ENCODE data around the gene SCYL1. TPM values are rescaled to one million over a fixed set of nuclear protein-coding genes. Genes with fewer than 3 reads are reported as not detected.
A peak's percentile ranks its signal among the peaks of the same experiment; 100 is the strongest.

The SCYL1 gene
- 10 to 100 TPM; 59.1 to 62.1 TPM for total RNA-seq

GRCh38 chr11:65524741-65525545, at the start of gene SCYL1:
Gene SCYL1 (plus strand): TSS chr11:65525083. CDS start chr11:65525154, 71 bp downstream.
- Mint-ChIP-seq H3K4me1 (peaks cover 63% of the 10 kb centered on the region), H3K4me3 (peak within 1 kb of the TSS; percentile 81), H3K27me3 (no peaks in the 10 kb centered on the region), H3K27ac (peak within 1 kb of the TSS; percentile 92), H3K36me3 (ENCODE audit: low read depth) (peaks cover 13% of the 10 kb centered on the region), H3K9me3 (no peaks in the 10 kb centered on the region)
- CTCF ChIA-PET, result interaction anchor here (0.6 to 7.9 kb wide), 8 partner anchors 8 to 110 kb away, joined by 3 to 75 read pairs (median 6); no protein-coding TSS in a partner anchor
- POLR2A ChIA-PET, result interaction anchor here (1.0 to 1.2 kb wide), 2 partner anchors 26 to 102 kb away, joined by 4 to 12 read pairs; partner anchors contain the start of genes MALAT1 and NEAT1
- peak; percentile 78 for DNase-seq

GRCh38 chr11:65476632-65477148, 48.2 kb upstream of the SCYL1 start:
- DNase-seq, result no peak
- CTCF ChIA-PET, result interaction anchor here (0.6 to 10.2 kb wide), 8 partner anchors 11 to 396 kb away, joined by 3 to 119 read pairs (median 6); no protein-coding TSS in a partner anchor
- POLR2A ChIA-PET, result interaction anchor here (0.9 to 4.9 kb wide), 9 partner anchors 17 to 58 kb away, joined by 3 to 24 read pairs (median 4); partner anchors contain the start of gene MALAT1
- H3K9me3 Mint-ChIP-seq, result no peaks in the 10 kb centered on the region
- H3K4me1 Mint-ChIP-seq, result peaks cover 32% of the 10 kb centered on the region
- no peaks in the 10 kb centered on the region for H3K36me3 Mint-ChIP-seq (ENCODE audit: low read depth)
- H3K27ac Mint-ChIP-seq, result peak overlapping the region; percentile 98
- H3K27me3 Mint-ChIP-seq, result peaks cover 2% of the 10 kb centered on the region
- H3K4me3 Mint-ChIP-seq, result peak overlapping the region; percentile 88

GRCh38 chr11:65477149-65477965, 47.5 kb upstream of the SCYL1 start:
- ChIA-PET CTCF (interaction anchor here (0.6 to 10.2 kb wide), 12 partner anchors 9 to 396 kb away, joined by 3 to 119 read pairs (median 4); partner anchors contain the start of gene MALAT1), POLR2A (interaction anchor here (0.5 to 4.9 kb wide), 13 partner anchors 12 to 58 kb away, joined by 3 to 24 read pairs (median 5); partner anchors contain the start of gene MALAT1)
- Mint-ChIP-seq H3K4me1 (peaks cover 25% of the 10 kb centered on the region), H3K27ac (peak overlapping the region; percentile 99), H3K27me3 (peaks cover 4% of the 10 kb centered on the region), H3K4me3 (peak overlapping the region; percentile 88), H3K36me3 (ENCODE audit: low read depth) (no peaks in the 10 kb centered on the region), H3K9me3 (no peaks in the 10 kb centered on the region)
- DNase-seq, result peak; percentile 88

- Mint-ChIP-seq H3K27ac (peak overlapping the region; percentile 62), H3K9me3 (no peaks in the 10 kb centered on the region), H3K27me3 (peaks cover 6% of the 10 kb centered on the region), H3K4me1 (peaks cover 21% of the 10 kb centered on the region), H3K4me3 (peak overlapping the region; percentile 56), H3K36me3 (ENCODE audit: low read depth) (no peaks in the 10 kb centered on the region)
- CTCF ChIA-PET, result interaction anchor here (0.9 to 10.2 kb wide), 10 partner anchors 9 to 62 kb away, joined by 3 to 119 read pairs (median 5); no protein-coding TSS in a partner anchor
- no peak for DNase-seq
- POLR2A ChIA-PET, result interaction anchor here (0.6 to 4.9 kb wide), 4 partner anchors 13 to 58 kb away, joined by 7 to 24 read pairs (median 8); partner anchors contain the start of gene MALAT1
Measured at GRCh38 chr11:65478388-65479183, 46.3 kb upstream of the SCYL1 start.

- Mint-ChIP-seq H3K27me3 (peaks cover 9% of the 10 kb centered on the region), H3K4me3 (no peak overlapping the region), H3K9me3 (no peaks in the 10 kb centered on the region), H3K27ac (no peak overlapping the region), H3K36me3 (ENCODE audit: low read depth) (no peaks in the 10 kb centered on the region), H3K4me1 (peaks cover 21% of the 10 kb centered on the region)
- POLR2A ChIA-PET, result interaction anchor here (0.8 to 4.9 kb wide), 4 partner anchors 18 to 26 kb away, joined by 3 to 24 read pairs (median 4); partner anchors contain the start of gene MALAT1
- CTCF ChIA-PET, result interaction anchor here (0.6 to 10.2 kb wide), 11 partner anchors 10 to 122 kb away, joined by 3 to 119 read pairs (median 5); no protein-coding TSS in a partner anchor
- no peak for DNase-seq
Measured at GRCh38 chr11:65479184-65480145, 45.4 kb upstream of the SCYL1 start.

GRCh38 chr11:65482306-65482850, 42.5 kb upstream of the SCYL1 start:
- Mint-ChIP-seq H3K36me3 (ENCODE audit: low read depth) (no peaks in the 10 kb centered on the region), H3K4me1 (peaks cover 18% of the 10 kb centered on the region), H3K27ac (no peak overlapping the region), H3K27me3 (peaks cover 11% of the 10 kb centered on the region), H3K4me3 (no peak overlapping the region), H3K9me3 (no peaks in the 10 kb centered on the region)
- POLR2A ChIA-PET, result no interaction called here
- CTCF ChIA-PET, result interaction anchor here (0.7 to 1.2 kb wide), 3 partner anchors 11 to 28 kb away, joined by 3 read pairs; no protein-coding TSS in a partner anchor
- DNase-seq, result no peak

GRCh38 chr11:65485920-65486219, 39.0 kb upstream of the SCYL1 start:
- no peak for DNase-seq
- CTCF ChIA-PET, result interaction anchor here (1.6 to 10.0 kb wide), 5 partner anchors 10 to 70 kb away, joined by 4 to 119 read pairs (median 13); partner anchors contain the start of gene MALAT1
- Mint-ChIP-seq H3K27ac (no peak overlapping the region), H3K4me1 (peaks cover 28% of the 10 kb centered on the region), H3K9me3 (no peaks in the 10 kb centered on the region), H3K36me3 (ENCODE audit: low read depth) (no peaks in the 10 kb centered on the region), H3K27me3 (peaks cover 11% of the 10 kb centered on the region), H3K4me3 (no peak overlapping the region)
- POLR2A ChIA-PET, result interaction anchor here (0.6 kb wide), 1 partner anchor 70 kb away, joined by 3 read pairs; no protein-coding TSS in a partner anchor

- Mint-ChIP-seq H3K36me3 (ENCODE audit: low read depth) (no peaks in the 10 kb centered on the region), H3K9me3 (no peaks in the 10 kb centered on the region), H3K4me3 (no peak overlapping the region), H3K4me1 (peaks cover 33% of the 10 kb centered on the region), H3K27me3 (peaks cover 10% of the 10 kb centered on the region), H3K27ac (no peak overlapping the region)
- no peak for DNase-seq
- CTCF ChIA-PET, result interaction anchor here (0.6 to 10.0 kb wide), 6 partner anchors 11 to 71 kb away, joined by 3 to 119 read pairs (median 10); partner anchors contain the start of gene MALAT1
- POLR2A ChIA-PET, result interaction anchor here (0.6 to 4.1 kb wide), 4 partner anchors 10 to 71 kb away, joined by 3 to 39 read pairs (median 4); partner anchors contain the start of gene MALAT1
Measured at GRCh38 chr11:65486570-65487466, 38.1 kb upstream of the SCYL1 start.

- ChIA-PET POLR2A (interaction anchor here (0.8 to 4.1 kb wide), 5 partner anchors 9 to 59 kb away, joined by 3 to 39 read pairs (median 4); partner anchors contain the start of gene MALAT1), CTCF (interaction anchor here (0.6 to 10.0 kb wide), 8 partner anchors 10 to 72 kb away, joined by 3 to 119 read pairs (median 6); partner anchors contain the start of gene MALAT1)
- DNase-seq, result peak; percentile 66
- H3K36me3 Mint-ChIP-seq (ENCODE audit: low read depth), result no peaks in the 10 kb centered on the region
- H3K27ac Mint-ChIP-seq, result peak overlapping the region; percentile 71
- no peak overlapping the region for H3K4me3 Mint-ChIP-seq
- peaks cover 5% of the 10 kb centered on the region for H3K27me3 Mint-ChIP-seq
- peaks cover 38% of the 10 kb centered on the region for H3K4me1 Mint-ChIP-seq
- no peaks in the 10 kb centered on the region for H3K9me3 Mint-ChIP-seq
Measured at GRCh38 chr11:65487467-65488272, 37.2 kb upstream of the SCYL1 start.

Data from activated CD4-positive, alpha-beta T cell treated with anti-CD3 and anti-CD28 coated beads, Interleukin-2, amount 10 ng/mL, durations not matched to agents 7 days and 5 days (primary cell).